Cardiac muscle cell (in vitro differentiated cells and primary cell): ENCODE results near the gene CGN. TPM values are rescaled to one million over a fixed set of nuclear protein-coding genes. Genes with fewer than 3 reads are reported as not detected.

Source experiments
- DNase-seq, 2 donors: peaks; one replicate each; pipeline versions ENCODE4 v3.0.0 to v3.0.0-alpha.2; 2010 to 2017; ENCODE audit warnings: low read depth in 1 of 2, low spot score in 1 of 2
- H3K27ac ChIP-seq: fragments of 200-600 bp; sonication (generic); 2 replicates; pipeline ENCODE4 v1.5.1; 2016
- H3K27me3 ChIP-seq: fragments of 200-600 bp; sonication (generic); 2 replicates; pipeline ENCODE4 v1.6.0; 2016; ENCODE audit warnings: control low read depth
- H3K36me3 ChIP-seq: fragments of 200-600 bp; sonication (generic); 2 replicates; pipeline ENCODE4 v1.5.1; 2016; ENCODE audit warnings: control low read depth
- H3K4me1 ChIP-seq: fragments of 200-600 bp; sonication (generic); 2 replicates; pipeline ENCODE4 v1.8.1; 2017; ENCODE audit warnings: low read depth, mild to moderate bottlenecking, mixed run types
- H3K4me3 ChIP-seq: fragments of 200-600 bp; sonication (generic); 2 replicates; pipeline ENCODE4 v1.5.1; 2016; ENCODE audit warnings: mild to moderate bottlenecking
- H3K9me3 ChIP-seq: fragments of 200-600 bp; sonication (generic); 2 replicates; pipeline ENCODE4 v1.5.1; 2017; ENCODE audit warnings: low read depth, mild to moderate bottlenecking, control low read depth
- polyA plus RNA-seq: library from polyadenylated mRNA; unstranded; fragments of >200 nt; fragmentation: Nextera tagmentation; extraction: Ambion mirVana; gene quantifications from 2 replicates; pipeline ENCODE4 v1.2.1, GENCODE V29; 2016
- total RNA-seq: library from RNA; depleted of rRNA; stranded (reverse); fragments of >200 nt; gene quantifications from 2 replicates; pipeline ENCODE4 v1.2.3, GENCODE V29; 2016
- TF ChIP-seq, protein P1 (sequence below): IDR thresholded peaks from 2 replicates; pipeline ENCODE4 v1.5.1; 2012; ENCODE audit warnings: low read depth, mild to moderate bottlenecking, low read length

The CGN gene
- total and polyA plus RNA-seq, 2 experiments from 2014 or later = 1.2 to 4.3 TPM

DNA sequence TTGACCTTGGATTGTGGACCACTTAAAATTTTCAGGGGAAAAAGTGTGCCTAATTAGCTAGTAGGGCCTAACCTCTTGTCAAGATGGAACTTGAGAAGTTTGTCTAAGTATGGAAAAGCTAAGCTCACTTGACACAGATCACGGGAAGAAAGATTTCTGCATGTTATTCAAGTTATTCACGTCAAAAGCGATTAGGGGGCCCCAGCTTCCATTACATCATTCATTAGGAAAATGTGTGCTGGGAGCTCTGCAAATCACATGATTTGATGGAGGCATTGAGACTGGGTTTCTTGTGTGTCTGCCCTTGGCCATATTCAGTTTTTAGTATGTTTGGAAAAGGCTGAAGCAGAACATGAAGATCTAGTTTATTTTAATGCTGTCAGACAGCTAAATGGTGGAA, 36.4 kb upstream of the CGN start:
- Histone ChIP-seq H3K4me3 (no peak overlapping the region), H3K4me1 (no peaks in the 10 kb centered on the region), H3K36me3 (no peaks in the 10 kb centered on the region), H3K27me3 (no peaks in the 10 kb centered on the region), H3K27ac (no peak overlapping the region), H3K9me3 (no peaks in the 10 kb centered on the region)
- TF ChIP-seq, protein P1, sequence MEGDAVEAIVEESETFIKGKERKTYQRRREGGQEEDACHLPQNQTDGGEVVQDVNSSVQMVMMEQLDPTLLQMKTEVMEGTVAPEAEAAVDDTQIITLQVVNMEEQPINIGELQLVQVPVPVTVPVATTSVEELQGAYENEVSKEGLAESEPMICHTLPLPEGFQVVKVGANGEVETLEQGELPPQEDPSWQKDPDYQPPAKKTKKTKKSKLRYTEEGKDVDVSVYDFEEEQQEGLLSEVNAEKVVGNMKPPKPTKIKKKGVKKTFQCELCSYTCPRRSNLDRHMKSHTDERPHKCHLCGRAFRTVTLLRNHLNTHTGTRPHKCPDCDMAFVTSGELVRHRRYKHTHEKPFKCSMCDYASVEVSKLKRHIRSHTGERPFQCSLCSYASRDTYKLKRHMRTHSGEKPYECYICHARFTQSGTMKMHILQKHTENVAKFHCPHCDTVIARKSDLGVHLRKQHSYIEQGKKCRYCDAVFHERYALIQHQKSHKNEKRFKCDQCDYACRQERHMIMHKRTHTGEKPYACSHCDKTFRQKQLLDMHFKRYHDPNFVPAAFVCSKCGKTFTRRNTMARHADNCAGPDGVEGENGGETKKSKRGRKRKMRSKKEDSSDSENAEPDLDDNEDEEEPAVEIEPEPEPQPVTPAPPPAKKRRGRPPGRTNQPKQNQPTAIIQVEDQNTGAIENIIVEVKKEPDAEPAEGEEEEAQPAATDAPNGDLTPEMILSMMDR = no peak
- DNase-seq = no peak

DNA sequence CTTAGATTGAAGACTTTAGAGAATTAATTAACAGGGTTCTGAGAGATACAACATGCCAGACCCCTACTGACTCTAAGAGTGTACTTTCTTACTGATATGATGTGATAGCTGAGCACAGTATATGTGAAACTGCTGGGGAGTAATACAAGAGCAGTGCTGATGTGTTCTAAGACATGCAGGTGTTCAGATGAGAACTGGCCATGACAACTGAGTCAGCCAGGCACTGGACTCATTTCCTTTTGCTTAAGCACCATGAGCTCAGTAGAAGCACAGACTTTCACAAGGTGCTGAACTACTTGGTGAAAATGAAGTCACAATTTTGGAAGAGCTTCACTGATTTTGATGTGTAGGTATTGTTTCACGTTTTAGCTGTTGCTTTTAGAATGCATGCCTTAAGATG, 36.0 kb upstream of the CGN start:
- no peak overlapping the region for H3K27ac ChIP-seq
- TF ChIP-seq, protein P1 = no peak

DNA sequence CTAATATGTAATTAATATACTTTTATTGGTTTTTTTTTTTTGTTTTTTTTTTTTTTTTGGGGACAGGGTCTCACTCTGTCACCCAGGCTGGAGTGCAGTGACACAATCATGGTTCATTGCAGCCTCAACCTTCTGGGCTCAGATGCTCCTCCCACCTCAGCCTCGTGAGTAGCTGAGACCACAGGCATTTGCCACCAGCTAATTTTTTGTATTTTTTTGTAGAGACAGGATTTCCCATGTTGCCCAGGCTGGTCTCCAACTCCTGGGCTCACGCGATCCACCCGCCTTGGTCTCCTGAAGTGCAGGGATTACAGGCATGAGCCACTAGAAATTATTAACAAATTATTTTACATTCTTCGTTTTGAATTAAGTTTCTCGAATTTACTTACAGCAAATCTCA, 35.1 kb upstream of the CGN start:
- Histone ChIP-seq H3K4me1 (no peaks in the 10 kb centered on the region), H3K27me3 (no peaks in the 10 kb centered on the region), H3K4me3 (no peak overlapping the region), H3K36me3 (no peaks in the 10 kb centered on the region), H3K27ac (no peak overlapping the region), H3K9me3 (no peaks in the 10 kb centered on the region)
- DNase-seq = no peak
- TF ChIP-seq, protein P1 = no peak

More for the DNA sequence above, 36.0 kb upstream of the CGN start:
- H3K9me3 ChIP-seq = no peaks in the 10 kb centered on the region
- H3K4me1 ChIP-seq = no peaks in the 10 kb centered on the region
- no peaks in the 10 kb centered on the region for H3K27me3 ChIP-seq
- DNase-seq = no peak
- no peak overlapping the region for H3K4me3 ChIP-seq
- no peaks in the 10 kb centered on the region for H3K36me3 ChIP-seq

DNA sequence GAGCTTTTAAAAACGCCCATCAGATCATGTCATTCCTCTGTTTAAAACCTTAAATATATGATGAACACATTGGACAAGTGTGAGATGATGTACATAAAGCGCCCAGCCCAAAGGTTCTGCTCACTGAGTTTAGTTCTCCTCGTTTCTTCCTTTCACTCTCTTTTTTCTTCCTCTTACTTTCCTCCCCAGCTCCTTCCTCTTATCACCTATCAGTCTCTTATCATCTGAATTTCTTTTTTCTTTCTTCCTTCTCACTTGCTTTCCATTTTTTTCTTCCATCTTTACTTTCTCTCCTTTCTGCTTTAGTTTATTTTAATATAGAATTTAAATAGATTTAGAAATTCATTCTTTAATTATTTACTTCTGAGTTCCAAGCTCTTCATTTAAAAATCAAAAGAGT, 34.1 kb upstream of the CGN start:
- no peaks in the 10 kb centered on the region for H3K27me3 ChIP-seq
- H3K9me3 ChIP-seq = no peaks in the 10 kb centered on the region
- no peak overlapping the region for H3K27ac ChIP-seq
- DNase-seq = no peak
- no peaks in the 10 kb centered on the region for H3K4me1 ChIP-seq
- H3K4me3 ChIP-seq = no peak overlapping the region
- no peaks in the 10 kb centered on the region for H3K36me3 ChIP-seq
- TF ChIP-seq, protein P1 = no peak

DNA sequence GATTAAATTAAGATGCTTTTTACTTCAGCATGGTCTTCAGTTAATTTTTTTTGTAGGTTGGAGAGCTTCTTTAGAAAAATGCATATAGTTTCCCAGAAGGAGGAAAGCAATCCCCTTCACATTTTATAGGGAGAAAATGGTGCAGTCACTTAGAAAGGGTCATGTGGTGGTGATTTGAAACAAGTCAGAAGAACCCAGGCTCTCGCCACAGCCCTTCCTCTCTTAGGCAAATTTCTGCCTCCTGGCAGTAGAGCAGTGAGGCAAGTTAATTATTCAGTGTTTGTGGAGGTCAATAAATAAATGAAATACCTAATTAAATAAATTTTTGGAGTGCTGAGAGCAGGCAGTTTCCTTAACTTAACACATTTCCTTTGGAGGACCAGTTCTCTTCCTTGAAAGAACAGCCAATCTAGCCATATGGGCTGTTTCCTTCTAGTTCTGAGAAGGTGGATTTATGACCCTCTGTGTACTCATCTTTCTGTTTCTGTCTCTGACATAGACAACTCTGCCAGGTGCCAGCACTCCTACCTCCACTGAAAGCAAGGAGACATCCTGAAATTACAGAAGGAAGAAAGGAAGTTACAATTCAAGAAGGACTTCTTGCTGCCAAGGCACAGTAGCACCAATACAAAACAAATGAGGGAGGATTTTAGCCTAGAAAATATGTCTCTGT, 32.9 kb upstream of the CGN start:
- no peak overlapping the region for H3K4me3 ChIP-seq
- H3K27me3 ChIP-seq = no peaks in the 10 kb centered on the region
- H3K27ac ChIP-seq = no peak overlapping the region
- DNase-seq = no peak
- no peaks in the 10 kb centered on the region for H3K36me3 ChIP-seq
- no peaks in the 10 kb centered on the region for H3K9me3 ChIP-seq
- no peaks in the 10 kb centered on the region for H3K4me1 ChIP-seq
- TF ChIP-seq, protein P1 = no peak
